Measurements from ENCODE around the gene RFC4. TPM values are rescaled to one million over a fixed set of nuclear protein-coding genes. Genes with fewer than 3 reads are reported as not detected.

Gene RFC4
- total and polyA plus RNA-seq, 12 donors: 5.8 to 18.8 (median 8.1) TPM

DNA sequence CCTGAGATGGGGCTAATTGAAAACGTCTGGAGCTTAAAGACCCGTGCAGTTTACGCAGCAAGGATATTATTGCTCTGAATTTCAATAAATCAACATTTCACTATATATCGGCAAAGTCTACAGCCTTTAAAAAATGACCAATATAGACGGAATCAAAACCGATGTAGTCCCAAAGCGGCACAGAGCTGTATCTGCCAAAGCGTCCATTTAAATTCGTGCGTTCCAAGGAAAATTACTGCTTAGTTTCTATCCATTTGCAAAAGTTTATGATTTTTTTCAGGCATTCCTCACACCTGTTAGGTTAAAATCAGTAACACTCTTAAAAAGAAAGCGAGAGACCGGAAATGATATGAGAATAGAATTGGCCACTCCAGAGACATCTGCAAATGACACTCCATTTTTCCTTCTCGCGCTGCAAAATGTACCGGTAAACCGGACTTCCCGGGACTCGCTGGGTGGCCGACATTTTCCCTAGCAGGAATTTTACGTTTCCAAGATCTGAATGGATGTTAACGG is 23.7 kb downstream of the RFC4 start:
- peak in 4 of 8 donors; percentile 0 to 7 (median 4) for ATAC-seq
- Histone ChIP-seq H3K27ac (peak overlapping the region; percentile 98 to 100 (median 98)), H3K4me1 (peaks cover 3 to 43% (median 34%) of the 10 kb centered on the region in 9 donors), H3K27me3 (no peaks in the 10 kb centered on the region), H3K9me3 (no peaks in the 10 kb centered on the region), H3K4me3 (peak overlapping the region; percentile 75 to 95 (median 90)), H3K36me3 (peaks cover 0 to 37% (median 32%) of the 10 kb centered on the region in 9 donors)
- intact Hi-C loops (cut with DNase I): loop anchor here in 3 of 10 donors (2.0 to 5.0 kb wide), 3 partner anchors 24 to 215 kb away; partner anchors contain the start of genes DNAJB11 (in 1 of the 3), RFC4 (in 1 of the 3) and TBCCD1 (in 1 of the 3)
- TF ChIP-seq, protein P1, sequence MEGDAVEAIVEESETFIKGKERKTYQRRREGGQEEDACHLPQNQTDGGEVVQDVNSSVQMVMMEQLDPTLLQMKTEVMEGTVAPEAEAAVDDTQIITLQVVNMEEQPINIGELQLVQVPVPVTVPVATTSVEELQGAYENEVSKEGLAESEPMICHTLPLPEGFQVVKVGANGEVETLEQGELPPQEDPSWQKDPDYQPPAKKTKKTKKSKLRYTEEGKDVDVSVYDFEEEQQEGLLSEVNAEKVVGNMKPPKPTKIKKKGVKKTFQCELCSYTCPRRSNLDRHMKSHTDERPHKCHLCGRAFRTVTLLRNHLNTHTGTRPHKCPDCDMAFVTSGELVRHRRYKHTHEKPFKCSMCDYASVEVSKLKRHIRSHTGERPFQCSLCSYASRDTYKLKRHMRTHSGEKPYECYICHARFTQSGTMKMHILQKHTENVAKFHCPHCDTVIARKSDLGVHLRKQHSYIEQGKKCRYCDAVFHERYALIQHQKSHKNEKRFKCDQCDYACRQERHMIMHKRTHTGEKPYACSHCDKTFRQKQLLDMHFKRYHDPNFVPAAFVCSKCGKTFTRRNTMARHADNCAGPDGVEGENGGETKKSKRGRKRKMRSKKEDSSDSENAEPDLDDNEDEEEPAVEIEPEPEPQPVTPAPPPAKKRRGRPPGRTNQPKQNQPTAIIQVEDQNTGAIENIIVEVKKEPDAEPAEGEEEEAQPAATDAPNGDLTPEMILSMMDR (IDR thresholded peaks at IDR 0.05): no peak
- WGBS, 2 donors: 5% methylated on average over 21 of the region's 21 CpGs
- DNase-seq: no peak

DNA sequence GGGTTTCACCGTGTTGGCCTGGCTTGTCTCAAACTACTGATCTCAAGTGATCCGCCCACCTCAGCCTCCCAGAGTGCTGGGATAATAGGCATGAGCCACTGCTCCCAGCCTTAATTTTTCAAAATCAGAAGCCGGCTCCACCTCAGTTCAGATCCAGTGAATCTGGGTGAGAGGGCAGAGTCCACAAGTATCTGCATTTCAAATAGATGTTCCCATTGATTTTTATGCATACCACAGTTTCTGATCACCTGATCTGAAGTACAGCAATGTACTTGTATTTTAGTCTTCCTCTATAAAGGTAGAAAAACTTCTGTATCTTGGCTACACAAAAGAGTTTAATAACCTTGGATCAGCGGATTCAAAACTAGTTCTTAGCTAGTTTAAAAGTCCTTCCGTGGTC is 27.1 kb downstream of the RFC4 start:
- Histone ChIP-seq H3K27ac (no peak overlapping the region), H3K9me3 (no peaks in the 10 kb centered on the region), H3K36me3 (peaks cover 0 to 3% (median 0%) of the 10 kb centered on the region in 9 donors), H3K4me3 (no peak overlapping the region), H3K27me3 (no peaks in the 10 kb centered on the region), H3K4me1 (peaks cover 0 to 10% (median 3%) of the 10 kb centered on the region in 9 donors)
- WGBS, 2 donors: 91 to 93% methylated on average over 5 of the region's 5 CpGs
- intact Hi-C loops (cut with DNase I): no loop called here
- ATAC-seq (no peak), DNase-seq (no peak)
- TF ChIP-seq, protein P1 (IDR thresholded peaks at IDR 0.05): no peak

DNA sequence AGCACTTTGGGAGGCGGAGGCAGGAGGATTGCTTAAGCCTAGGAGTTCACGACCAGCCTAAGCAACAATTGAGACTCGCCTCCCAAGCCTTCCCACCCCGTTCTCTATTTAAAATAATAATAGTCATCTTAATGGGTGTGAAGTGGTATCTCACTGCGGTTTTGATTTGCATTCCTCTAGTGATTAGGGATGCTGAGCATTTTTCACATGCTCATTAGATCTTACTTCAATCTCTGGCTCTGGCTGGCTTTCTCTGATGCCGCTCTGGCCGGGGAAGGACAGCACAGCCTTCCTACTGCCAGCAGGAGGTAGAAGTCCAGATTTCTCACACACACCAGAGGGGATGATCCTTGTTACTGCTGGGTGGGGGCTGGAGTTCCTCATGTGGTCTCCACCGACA is 30.3 kb downstream of the RFC4 start:
- no peak for ATAC-seq
- Histone ChIP-seq H3K27ac (no peak overlapping the region), H3K4me1 (peaks cover 0 to 17% (median 7%) of the 10 kb centered on the region in 9 donors), H3K36me3 (no peaks in the 10 kb centered on the region), H3K4me3 (no peak overlapping the region), H3K27me3 (no peaks in the 10 kb centered on the region), H3K9me3 (no peaks in the 10 kb centered on the region)
- intact Hi-C loops (cut with DNase I): no loop called here
- DNase-seq: no peak
- TF ChIP-seq, protein P1 (IDR thresholded peaks at IDR 0.05): no peak
- 57 to 62% methylated on average over 8 of the region's 8 CpGs for WGBS, 2 donors

DNA sequence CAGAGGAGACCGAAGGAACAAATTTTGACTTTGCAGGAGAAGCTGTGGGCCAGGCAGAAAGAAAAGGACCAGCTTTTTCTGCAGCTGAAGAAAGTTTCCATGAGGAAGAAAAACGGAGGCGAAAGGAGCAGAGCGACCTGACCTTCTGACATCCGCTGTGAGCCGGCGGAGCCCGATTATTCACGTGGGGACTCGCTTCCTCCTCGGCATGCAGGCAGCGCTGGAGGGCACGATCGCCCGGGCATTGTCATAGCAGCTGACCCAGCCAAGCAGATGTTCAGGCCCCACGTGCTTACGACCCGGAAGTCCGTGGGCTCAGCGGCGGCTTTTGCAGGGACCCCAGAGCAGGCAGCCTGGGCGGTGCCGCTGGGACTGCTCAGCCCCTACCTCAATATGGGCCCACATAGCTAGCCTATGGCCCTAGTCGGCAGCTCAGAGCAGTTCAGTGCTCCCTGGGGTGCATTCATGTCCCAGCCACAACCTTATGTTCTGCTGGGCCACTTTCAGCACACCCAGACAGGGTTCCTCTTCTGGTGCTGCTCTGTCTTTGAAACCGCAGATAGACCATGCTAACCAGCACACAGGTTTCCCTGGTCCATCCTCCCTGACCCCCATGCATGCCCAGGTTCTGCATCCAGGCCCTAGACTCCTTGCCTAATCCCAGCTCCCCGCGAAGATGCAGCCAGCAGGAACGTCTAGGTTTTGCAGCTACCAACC is 33.4 kb downstream of the RFC4 start:
- Histone ChIP-seq H3K9me3 (no peaks in the 10 kb centered on the region), H3K27ac (peak overlapping the region in 6 of 10 donors; percentile 6 to 87 (median 27)), H3K4me3 (peak overlapping the region; percentile 32 to 70 (median 51)), H3K36me3 (no peaks in the 10 kb centered on the region), H3K4me1 (peaks cover 0 to 17% (median 7%) of the 10 kb centered on the region in 9 donors), H3K27me3 (no peaks in the 10 kb centered on the region)
- DNase-seq (peak; percentile 57 to 70), ATAC-seq (peak; percentile 80 to 93 (median 86))
- TF ChIP-seq, protein P1 (IDR thresholded peaks at IDR 0.05): no peak
- 17 to 28% methylated on average over 28 of the region's 28 CpGs for WGBS, 2 donors
- intact Hi-C loops (cut with DNase I): no loop called here
